ENCODE results near the gene ALOXE3.

The ALOXE3 gene

DNA sequence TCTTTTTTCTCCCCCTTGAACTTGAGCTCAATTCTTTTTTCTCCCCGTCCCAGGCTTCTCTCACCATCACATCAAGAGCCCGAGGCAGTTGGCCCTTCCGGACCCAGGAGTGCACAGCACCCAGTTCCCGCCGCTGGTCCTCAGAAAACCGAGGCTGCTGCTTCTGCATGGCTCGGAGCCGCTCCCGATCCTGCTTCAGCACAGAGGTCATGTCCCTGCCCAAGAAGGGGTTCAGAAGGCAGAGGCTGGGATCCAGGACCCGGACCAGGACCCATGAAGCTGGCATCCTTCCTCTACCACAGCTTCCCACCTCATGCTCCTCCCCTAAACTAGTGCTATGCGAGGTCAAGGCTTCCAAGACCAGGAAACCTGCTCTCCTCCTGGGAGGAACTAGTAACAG, 23.4 kb upstream of the ALOXE3 start:
- DNase-seq (ENCODE audit: low spot score) = no peak

DNA sequence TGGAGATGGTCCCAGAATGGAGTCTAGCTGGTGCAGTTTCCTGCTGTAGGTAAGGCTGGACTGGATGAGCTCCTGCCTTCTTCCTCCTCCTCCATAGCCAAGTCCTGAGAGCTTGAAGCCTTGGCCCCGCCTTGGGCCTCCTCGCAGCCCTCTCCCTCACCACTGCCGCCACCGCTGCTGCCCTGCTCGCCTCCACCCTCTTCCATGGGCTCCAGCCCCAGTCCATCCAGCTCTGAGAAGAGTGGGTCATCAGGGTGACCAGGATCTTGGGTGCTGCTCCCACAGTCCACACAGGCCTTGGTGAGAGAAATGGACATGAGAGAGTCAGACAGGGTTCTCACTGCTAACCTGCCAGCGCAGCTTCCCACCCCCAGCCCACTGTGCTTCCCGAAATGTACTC, 22.7 kb upstream of the ALOXE3 start:
- DNase-seq (ENCODE audit: low spot score) = no peak

DNA sequence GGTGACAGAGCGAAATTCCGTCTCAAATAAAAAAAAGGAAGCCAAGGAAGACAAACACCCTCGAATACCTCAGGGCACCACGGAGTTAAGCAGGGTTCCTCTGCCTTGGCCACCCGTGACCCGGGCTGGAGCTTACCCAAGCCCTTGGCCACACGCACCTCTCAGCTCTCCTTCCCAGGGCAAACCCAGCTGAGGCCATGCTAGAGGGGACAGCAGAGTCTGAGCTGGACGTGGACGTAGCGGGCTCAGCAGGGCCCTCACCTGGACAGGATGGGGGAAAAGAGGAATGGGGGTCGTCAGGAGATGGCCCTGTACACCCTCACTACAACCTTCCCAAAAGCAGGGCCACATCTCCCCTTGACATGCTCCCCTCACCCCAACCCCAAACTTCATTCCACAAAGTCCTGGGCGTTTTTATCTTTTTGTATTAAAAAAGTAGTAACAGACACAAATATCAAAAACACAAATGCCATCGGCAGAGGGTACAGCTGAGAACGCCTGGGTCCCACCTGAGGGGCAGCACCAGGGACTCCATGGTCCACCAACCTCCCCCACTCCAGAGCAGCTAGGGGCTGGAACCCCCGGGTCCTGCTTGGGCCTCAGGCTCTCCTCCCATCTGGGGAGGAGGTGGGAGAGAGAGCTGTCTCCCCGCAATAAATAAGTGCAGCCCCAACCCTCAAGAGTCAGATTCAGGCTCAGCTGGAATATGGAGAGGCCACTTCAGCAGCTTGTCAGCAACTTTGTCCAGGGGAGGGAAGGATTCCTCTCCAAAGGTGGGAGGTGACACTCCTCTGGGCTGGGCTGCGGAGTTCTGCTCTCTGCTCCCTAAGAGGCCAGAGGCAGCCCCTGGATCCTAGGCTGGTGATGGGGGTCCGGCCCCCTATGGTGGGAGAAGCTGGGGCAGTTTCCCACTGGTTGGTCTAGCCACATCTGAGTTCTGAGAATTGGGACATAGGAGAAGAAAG, 22.0 kb upstream of the ALOXE3 start:
- DNase-seq (ENCODE audit: low spot score) = no peak

DNA sequence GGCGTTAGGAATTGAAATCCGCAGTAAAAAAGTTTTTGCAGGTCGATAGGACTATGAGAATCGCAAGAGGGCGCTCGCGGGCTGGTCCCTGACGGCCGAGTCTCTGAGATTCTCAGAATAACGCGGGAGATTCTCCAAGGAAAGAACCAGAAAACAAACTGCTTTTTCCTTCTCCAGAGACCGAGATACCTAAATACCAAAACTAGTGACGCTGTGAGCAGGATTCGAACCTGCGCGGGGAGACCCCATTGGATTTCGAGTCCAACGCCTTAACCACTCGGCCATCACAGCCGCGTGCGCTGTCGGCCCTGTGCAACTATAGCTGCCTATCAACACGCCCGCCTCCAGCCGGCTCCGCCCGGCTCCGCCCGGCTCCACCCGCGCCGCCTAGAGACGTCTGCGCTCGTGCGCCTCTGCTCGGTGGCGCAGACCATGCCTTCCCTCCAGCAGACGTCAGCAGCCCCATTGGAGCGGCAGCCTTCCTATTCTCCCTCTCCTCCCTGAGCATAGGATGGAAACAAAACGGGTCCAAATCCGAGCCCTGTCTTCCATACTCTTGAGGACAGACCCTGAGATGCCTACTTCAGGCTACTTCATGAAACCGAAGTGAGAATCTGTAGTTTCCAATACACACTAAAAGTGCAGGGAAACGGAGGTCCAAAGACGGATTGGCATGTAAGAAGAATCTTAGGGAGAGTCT, 20.5 kb upstream of the ALOXE3 start:
- peak; percentile 96 for DNase-seq (ENCODE audit: low spot score)

DNA sequence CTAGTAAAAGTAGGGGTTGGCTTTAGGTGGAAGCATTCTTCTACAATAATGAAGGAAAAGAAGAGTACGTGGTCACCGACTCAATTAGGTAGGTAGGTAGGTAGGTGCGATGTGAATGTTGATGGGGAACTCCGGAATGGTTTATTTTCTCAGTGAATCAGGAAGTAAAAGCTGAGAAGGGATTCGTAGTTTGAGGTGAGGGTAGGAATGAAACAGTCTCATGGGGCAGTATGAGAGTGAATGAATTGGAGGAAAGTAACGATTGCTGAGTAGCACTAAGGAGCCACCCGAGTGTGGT, 20.0 kb upstream of the ALOXE3 start:
- no peak for DNase-seq (ENCODE audit: low spot score)

DNA sequence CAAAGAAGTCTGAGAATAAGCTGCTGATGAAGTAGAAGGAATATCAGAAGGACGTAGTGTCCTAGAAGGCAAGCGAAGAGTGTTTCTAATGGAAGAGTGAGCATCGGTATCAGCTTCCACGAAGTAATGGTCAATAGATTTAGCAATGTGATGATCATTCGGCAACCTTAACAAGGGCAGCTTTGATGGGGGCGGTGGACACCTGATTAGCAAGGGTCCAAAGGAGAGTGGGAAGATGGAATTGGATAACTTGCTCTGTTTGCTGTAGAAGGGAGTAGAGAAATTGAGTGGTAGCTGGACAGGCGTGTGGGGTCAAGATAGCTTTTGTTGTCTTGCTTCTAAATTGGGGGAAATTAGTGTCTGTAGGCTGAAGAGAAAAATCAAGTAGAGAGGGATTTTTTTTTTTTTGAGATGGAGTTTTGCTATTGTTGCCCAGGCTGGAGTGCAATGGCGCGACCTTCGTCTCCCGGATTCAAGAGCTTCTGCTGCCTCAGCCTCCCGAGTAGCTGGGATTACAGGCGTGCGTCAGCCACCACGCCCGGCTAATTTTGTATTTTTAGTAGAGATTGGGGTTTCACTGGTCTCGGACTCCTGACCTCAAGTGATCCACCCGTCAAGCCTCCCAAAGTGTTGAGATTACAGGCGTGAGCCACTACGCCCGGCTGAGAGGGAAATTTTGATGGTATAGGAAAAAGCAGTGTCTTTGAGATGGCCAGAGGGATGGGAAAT, 19.5 kb upstream of the ALOXE3 start:
- no peak for DNase-seq (ENCODE audit: low spot score)

DNA sequence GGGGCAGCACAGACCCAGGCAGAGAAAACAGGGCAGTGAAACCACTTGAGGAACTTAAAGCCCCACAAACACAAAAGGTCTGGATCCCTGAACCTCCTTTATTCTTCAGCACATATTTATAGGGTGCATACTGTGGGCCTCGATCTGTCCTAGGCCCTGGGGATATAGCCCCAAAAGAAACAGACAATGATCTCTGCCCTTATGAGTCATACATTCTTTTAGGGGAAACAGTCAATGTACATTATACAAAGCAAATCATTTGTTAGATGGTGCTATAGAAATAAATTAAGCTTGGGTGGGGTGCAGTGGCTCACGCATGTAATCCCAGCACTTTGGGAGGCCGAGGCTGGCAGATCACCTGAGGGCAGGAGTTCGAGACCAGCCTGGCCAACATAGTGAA, 15.6 kb upstream of the ALOXE3 start:
- DNase-seq (ENCODE audit: low spot score) = no peak

DNA sequence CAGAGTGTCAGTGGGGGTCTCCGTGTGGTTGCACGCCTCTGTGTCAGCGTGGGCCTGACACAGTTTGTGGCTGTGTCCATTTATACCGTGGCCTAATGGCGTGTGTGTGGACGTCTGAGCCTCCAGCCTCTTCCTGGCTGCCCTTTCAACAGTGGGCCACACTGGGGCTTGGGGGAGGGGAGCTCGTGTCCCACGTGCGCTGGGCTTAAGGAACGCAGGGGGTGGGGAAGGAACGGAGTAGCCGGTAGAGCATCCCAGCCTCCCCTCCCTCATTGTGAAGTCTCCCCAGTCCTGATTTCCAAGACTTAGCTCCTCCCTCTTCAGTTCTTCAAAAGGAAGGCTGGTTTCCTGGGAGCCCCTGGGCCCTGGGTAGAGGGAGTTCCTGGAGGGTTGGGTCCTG, 15.1 kb upstream of the ALOXE3 start:
- no peak for DNase-seq (ENCODE audit: low spot score)

DNA sequence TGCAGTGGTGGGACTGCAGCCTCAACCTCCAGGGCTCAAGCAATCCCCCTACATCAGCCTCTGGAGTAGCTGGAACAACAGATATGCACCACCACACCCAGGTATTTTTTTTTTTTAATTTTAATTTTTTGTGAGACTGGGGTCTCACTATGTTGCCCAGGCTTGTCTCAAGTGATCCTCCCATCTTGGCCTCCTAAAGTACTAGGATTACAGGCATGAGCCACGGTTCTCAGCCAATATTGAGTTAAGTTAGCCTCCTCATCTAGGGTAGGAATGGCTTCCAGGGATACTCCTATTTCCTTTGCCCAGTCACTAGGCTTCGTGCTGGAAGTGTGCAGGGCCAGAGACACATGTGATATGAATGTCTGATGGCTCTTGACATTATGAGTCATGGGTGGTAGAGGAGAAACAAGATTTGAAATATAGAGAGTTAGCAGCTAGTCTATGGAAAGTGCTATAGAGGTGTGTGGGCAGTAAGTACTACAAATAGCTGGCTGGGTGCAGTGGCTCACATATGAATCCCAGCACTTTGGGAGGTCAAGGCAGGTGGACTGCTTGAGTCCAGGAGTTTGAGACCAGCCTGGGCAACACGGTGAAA, 13.6 kb upstream of the ALOXE3 start:
- DNase-seq (ENCODE audit: low spot score) = no peak

DNA sequence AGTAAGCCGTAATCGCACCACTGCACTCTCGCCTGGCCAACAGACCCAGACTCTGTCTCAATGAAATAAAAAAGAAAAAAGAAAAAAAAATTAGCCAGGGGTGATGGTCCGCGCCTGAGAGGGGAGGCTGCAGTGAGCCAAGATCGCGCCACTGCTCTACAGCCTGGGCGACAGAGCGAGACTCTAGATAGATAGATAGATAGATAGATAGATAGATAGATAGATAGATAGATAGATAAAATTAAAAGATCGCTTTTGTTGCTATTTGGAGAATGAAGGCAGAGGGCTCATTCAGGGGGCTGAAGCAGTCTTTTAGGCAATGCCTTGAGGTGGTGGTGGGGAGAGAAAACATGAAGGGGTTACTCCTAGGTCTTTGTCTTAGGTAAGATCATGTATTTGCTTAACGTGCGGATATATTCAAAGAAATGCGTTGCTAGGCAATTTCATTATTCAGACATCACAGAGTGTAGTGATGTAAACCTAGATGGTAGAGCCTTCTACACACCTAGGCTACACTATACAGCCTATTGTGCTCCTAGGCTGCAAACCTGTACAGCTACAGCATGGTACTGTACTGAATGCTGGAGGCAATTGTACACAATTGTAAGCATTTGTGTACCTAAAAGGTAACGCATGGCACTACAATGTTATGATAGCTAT, 9.9 kb upstream of the ALOXE3 start:
- no peak for DNase-seq (ENCODE audit: low spot score)

DNA sequence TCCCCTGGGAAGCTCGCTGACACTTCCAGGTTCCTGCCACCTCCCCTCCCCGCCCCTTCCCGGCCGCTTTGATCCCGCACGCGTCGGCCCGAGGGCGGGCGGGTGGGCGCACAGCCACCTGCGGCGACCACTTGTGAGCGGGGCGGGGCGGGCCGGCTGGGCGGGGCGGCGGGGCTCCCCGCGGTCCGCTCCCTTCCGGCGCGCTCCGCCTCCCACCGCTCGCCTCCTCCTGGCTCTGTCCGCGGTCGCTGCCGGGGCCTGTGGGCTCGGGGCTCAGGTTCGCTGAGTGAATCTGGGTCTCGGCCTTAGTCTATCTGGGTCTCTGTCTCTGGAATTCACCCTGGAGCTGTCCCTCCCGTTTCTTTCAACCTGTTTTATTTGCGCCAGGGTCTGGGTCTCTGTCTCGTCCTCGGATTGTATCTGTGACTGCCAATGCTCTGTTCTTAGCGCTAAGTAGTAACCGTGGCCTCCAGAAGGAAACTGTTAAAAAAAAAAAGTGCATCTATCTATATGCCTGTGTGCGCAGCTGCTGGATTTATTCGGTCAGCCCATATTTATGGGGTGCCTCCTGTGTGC, 8.3 kb upstream of the ALOXE3 start:
- peak; percentile 33 for DNase-seq (ENCODE audit: low spot score)

DNA sequence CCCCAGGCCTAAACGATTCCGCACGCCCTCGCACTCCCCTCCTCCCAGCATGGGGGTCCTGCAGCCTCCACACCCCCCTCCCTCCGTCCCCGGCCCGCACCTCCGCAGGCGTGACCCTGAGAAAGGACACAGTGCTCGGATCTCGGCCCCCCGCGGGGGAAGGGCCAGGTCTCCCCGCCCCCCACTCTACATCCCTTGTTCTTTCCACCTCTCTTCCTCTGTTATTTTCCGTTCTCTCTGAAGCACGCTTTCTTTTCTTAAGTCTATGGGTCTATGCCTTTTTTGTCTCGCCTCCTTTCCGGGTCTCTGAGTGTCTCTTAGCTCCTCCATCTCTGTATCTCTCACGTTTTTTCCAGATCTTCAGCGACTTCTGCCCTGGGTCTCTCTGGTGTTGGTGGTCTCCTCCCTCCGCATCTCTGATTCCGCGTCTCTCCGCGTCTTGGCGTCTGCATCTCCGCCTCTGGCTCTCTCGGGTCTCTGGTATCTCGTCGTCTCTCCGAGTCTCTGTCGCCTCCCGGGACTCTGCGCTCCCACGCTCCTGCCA, 7.7 kb upstream of the ALOXE3 start:
- no peak for DNase-seq (ENCODE audit: low spot score)

DNA sequence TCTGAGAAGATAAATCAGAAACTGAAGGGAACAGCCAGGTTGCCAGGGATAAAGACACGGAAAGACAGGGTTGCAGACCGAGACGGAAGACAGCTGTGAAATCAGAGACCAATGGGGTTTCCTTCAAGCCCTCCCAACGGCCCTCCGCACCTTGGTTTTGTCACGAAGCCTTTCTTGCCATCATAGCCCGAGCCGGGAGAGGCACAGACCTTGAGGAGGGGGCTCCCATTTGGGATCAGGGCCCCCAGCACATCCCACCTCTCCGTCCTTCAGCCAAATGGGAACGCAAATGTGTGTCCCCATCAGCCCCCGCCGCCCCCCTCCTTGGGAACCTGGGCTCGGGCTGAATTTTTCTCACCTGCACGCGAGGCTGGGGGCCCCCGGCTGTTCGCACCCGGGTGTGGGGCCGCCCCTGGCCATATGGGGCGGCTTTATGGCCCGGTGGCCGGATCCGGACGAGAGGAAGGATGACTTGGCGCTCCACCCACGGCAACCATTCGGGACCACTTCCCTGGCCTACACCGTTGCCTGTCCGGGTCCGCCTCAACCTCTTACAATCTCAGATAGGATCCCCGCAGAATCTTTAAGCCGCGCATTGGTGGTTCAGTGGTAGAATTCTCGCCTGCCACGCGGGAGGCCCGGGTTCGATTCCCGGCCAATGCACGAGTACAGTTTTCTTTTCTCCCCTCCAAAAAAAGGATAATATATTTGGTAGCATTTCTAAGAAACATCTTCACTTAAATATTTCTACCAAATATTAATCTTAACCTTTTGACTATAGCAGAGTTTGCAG, 7.0 kb upstream of the ALOXE3 start:
- DNase-seq (ENCODE audit: low spot score) = peak; percentile 86

DNA sequence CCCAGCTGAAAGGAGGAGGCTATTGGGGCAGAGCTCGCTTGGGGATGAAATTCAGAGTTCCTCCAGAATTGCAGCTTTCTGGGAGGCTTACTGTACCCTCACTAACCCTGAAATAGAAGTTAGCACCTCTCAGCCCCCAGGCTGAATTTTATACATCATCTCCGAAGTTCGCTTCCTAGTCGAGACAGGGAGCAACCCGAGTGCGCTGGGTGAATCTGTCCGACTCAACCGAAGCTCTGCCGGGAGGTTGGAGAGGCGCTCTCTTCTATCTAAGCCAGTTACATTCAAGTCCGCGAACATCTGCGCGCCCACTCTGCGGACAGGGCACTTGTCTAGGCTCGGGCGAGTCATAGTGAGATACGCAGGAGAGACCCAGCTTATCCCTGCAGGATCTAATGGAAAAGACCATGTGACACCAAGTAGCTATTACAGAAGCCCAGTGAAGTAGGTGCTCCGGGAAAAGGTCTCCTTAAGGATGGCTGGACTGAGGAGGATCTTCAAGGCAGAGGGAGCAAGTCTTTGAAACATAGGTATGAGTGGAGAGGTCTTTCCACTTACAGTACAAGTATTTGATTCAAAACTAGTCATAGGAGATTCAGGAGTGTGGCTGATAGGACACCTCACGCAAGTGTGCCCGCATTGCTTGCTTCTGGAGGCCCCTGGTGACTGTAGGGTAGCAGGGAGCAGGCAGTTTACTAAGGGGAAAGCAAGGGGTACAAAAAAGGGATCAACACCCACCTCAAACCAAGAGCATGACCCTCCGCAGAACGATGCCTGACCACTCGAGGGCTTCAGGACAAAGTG, 6.2 kb upstream of the ALOXE3 start:
- DNase-seq (ENCODE audit: low spot score) = no peak

DNA sequence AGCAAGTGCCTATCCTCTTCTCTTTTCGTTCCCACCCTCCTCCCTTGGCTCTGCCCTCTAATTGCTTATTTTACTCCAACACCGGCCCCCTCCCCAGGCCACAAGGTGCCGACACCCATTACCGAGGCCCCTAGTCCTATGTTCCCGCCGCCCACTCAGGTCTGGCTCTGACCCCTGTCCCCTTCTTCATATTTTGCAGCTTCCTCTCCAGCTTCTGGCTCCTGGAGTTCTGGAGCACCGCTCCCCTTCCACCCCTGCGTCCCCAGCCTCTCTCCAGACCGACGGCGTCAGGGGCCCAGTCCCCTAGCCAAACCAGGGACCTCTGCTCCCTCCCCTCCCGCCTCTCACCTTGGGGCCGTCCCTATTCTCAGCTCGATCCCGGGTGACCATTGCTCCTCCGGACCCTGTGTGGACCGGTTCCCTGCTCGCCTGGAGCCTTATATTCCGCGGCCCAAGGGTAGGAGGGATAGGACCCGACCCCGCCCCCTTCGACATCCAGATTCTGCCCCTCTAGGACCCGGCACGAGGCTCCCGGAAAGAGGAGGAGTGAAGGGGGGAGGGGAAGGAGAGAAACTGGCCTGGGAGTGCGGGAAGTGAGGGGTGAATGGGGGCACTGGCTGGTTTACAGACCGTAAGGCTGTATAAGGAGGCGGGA, 5.5 kb upstream of the ALOXE3 start, which contains the start of gene HES7:
HES7 (minus strand) TSS at position 412 of the 655 bp plus-strand sequence; CDS start at position 390, 22 bp downstream.
- no peak for DNase-seq (ENCODE audit: low spot score)

DNA sequence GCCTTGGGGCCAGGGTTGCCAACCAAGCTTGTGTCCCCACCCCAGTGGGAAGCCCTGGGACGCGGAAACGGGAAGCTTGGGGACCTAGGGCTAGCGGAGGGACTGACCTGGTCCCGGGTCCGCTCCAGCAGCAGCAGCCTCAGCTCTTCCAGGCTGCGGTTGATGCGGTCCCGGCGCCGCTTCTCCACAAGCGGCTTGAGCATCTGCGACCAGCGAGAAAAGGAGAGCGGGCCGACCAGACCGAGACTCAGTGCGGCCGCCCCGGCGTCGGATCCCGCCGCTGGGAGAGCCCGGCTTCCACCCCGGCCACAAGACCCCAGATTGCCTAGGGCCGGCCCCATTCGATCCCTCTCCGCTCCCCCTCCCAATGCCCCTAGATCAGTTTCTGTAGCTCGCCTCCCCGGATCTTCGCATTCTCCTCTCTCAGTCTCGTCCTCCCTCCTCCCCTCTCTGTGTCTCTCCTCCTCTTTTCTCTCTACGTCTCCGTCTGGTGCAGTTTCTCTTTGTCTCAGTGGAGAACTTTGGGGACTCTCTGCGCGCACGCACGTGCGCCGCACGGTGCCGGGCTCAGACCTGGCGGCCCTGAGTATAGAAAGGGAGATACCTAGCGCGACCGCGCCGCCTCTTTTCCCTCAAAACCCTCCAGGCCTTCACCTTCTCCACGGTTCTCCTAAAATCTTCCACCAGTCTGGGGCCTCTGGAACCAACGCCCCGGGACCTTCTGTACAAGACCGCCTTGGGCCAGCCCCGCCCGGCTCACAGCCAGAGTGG, 4.8 kb upstream of the ALOXE3 start:
- DNase-seq (ENCODE audit: low spot score) = no peak

DNA sequence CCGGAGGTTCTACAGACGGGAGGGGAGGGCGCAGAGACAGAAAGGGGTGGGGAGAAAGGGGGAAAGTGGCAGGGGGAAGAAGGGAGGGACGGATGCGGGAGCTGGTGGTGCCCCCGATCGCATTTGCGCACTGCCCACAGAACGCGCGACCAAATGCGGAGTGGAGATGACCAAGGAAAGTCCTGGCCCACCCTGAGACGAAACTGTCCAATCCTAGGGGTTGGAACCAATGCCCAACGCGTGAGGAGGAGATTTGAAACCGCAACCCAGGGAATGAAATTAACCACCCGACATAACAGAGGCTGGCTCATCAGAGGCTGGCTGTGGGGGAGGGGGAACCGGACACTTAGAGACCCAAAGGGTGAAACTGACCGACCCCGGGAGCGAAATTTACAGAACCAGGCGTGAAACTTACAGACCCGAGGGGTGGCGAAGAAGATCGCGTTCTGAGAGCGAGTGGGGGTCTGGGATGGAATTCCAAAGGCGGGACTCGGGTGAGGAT, 4.2 kb upstream of the ALOXE3 start:
- no peak for DNase-seq (ENCODE audit: low spot score)

Data from CD4-positive, alpha-beta T cell treated with Interleukin-15 for 4 hours (primary cell).